Breast epithelium (tissue), 4 donors: Measurements from ENCODE around the gene MYO1D. TPM values are rescaled to one million over a fixed set of nuclear protein-coding genes. Genes with fewer than 3 reads are reported as not detected.

Source experiments
- DNase-seq, 2 donors: peaks; one replicate each; pipeline ENCODE4 v3.0.0-alpha.2; 2019; ENCODE audit warnings: low spot score in 2 of 2
- H3K27ac ChIP-seq, 2 donors: fragments of 200-600 bp; sonication (generic) in 1 of 2; one replicate each; pipeline ENCODE4 v1.5.1; 2016 to 2019; ENCODE audit warnings: mild to moderate bottlenecking in 1 of 2
- H3K27me3 ChIP-seq, 2 donors: fragments of 200-600 bp; sonication (generic) in 1 of 2; one replicate each; pipeline versions ENCODE4 v1.5.1 to v1.6.0; 2017 to 2019; ENCODE audit warnings: control low read depth in 1 of 2, mild to moderate bottlenecking in 1 of 2
- H3K36me3 ChIP-seq: fragments of 200-600 bp; one replicate; pipeline ENCODE4 v1.5.1; 2019
- H3K4me1 ChIP-seq, 2 donors: fragments of 200-600 bp; sonication (generic); one replicate each; pipeline ENCODE4 v1.5.1; 2016 to 2019; ENCODE audit warnings: control low read depth in 1 of 2
- H3K4me3 ChIP-seq, 3 donors: fragments of 200-600 bp; sonication (generic); 1 replicate in 2 of 3; 2 replicates in 1 of 3; pipeline ENCODE4 v1.5.1; 2016 to 2019; ENCODE audit warnings: mild to moderate bottlenecking in 3 of 3, moderate library complexity in 2 of 3
- H3K9me3 ChIP-seq, 2 donors: fragments of 200-600 bp; sonication (generic) in 1 of 2; one replicate each; pipeline ENCODE4 v1.5.1; 2016 to 2019; ENCODE audit warnings: control low read depth in 1 of 2
- CTCF ChIP-seq, 3 donors: fragments of 450-650 bp; IDR thresholded peaks; one replicate each; pipeline ENCODE4 v1.5.1; 2016 to 2017; ENCODE audit warnings: antibody characterized with exemption in 3 of 3, mild to moderate bottlenecking in 3 of 3, moderate library complexity in 3 of 3
- POLR2A ChIP-seq: fragments of 450-650 bp; IDR thresholded peaks from one replicate; pipeline ENCODE4 v1.6.1; 2016; ENCODE audit warnings: antibody characterized with exemption, mild to moderate bottlenecking, moderate library complexity
- POLR2AphosphoS5 ChIP-seq, 3 donors: sonication (generic); formaldehyde crosslinking; IDR thresholded peaks; one replicate each; pipeline ENCODE4 v1.6.1; 2017; ENCODE audit warnings: antibody characterized with exemption in 3 of 3
- intact Hi-C: fragments of 100-400 bp; cut with DNase I; formaldehyde crosslinking; loops from one replicate; pipeline ENCODE4 v1.15.1; 2023; ENCODE audit warnings: low total_unique reads
- total RNA-seq, 3 donors: library from RNA; depleted of rRNA; stranded (reverse); fragments of >200 nt; gene quantifications; one replicate each; pipeline ENCODE4 v1.1.0, GENCODE V29; 2016

Gene MYO1D
- total RNA-seq, 3 donors from 2014 or later, result 54.4 to 114 (median 76.7) TPM

GRCh38 chr17:32484041-32484461, 392.9 kb downstream of the MYO1D start:
- peaks cover 12% of the 10 kb centered on the region for H3K36me3 ChIP-seq
- intact Hi-C loops, result no loop called here
- peaks cover 0 to 10% of the 10 kb centered on the region in 2 donors for H3K4me1 ChIP-seq
- no peak overlapping the region for H3K4me3 ChIP-seq
- TF ChIP-seq CTCF (IDR thresholded peaks at IDR 0.05) (no peak), POLR2AphosphoS5 (IDR thresholded peaks at IDR 0.05) (no peak), POLR2A (no peak)
- H3K9me3 ChIP-seq, result no peaks in the 10 kb centered on the region
- H3K27me3 ChIP-seq, result no peaks in the 10 kb centered on the region
- peak overlapping the region in 1 of 2 donors; percentile 14 for H3K27ac ChIP-seq
- DNase-seq, result no peak

- TF ChIP-seq POLR2AphosphoS5 (IDR thresholded peaks at IDR 0.05) (peak in 2 of 3 donors; percentile 16 to 61), POLR2A (no peak), CTCF (IDR thresholded peaks at IDR 0.05) (peak in 2 of 3 donors; percentile 51 to 64)
- peak in 1 of 2 donors; percentile 33 for DNase-seq
- intact Hi-C loops, result no loop called here
These were observed 393.4 kb downstream of the MYO1D start for GRCh38 chr17:32483451-32484019.

GRCh38 chr17:32482568-32483320, 394.2 kb downstream of the MYO1D start:
- H3K27ac ChIP-seq, result no peak overlapping the region

More at GRCh38 chr17:32483451-32484019, 393.4 kb downstream of the MYO1D start:
- H3K4me1 ChIP-seq, result peaks cover 0 to 10% of the 10 kb centered on the region in 2 donors
- no peak overlapping the region for H3K4me3 ChIP-seq
- H3K9me3 ChIP-seq, result no peaks in the 10 kb centered on the region
- H3K36me3 ChIP-seq, result peaks cover 12% of the 10 kb centered on the region
- no peaks in the 10 kb centered on the region for H3K27me3 ChIP-seq
- peak overlapping the region in 1 of 2 donors; percentile 14 for H3K27ac ChIP-seq

GRCh38 chr17:32481193-32481592, 395.7 kb downstream of the MYO1D start:
- DNase-seq, result no peak
- no peak overlapping the region for H3K27ac ChIP-seq
- no peak for TF ChIP-seq CTCF (IDR thresholded peaks at IDR 0.05)
- TF ChIP-seq POLR2AphosphoS5 (IDR thresholded peaks at IDR 0.05), result no peak
- TF ChIP-seq POLR2A, result no peak
- peaks cover 15% of the 10 kb centered on the region for H3K36me3 ChIP-seq
- H3K4me3 ChIP-seq, result no peak overlapping the region
- no peaks in the 10 kb centered on the region for H3K27me3 ChIP-seq
- intact Hi-C loops, result no loop called here
- H3K9me3 ChIP-seq, result no peaks in the 10 kb centered on the region
- peaks cover 0 to 10% of the 10 kb centered on the region in 2 donors for H3K4me1 ChIP-seq

More at GRCh38 chr17:32482568-32483320, 394.2 kb downstream of the MYO1D start:
- Histone ChIP-seq H3K4me3 (no peak overlapping the region), H3K27me3 (no peaks in the 10 kb centered on the region), H3K4me1 (peaks cover 0 to 10% of the 10 kb centered on the region in 2 donors), H3K36me3 (peaks cover 12% of the 10 kb centered on the region), H3K9me3 (no peaks in the 10 kb centered on the region)
- no peak for TF ChIP-seq POLR2A
- no peak for TF ChIP-seq CTCF (IDR thresholded peaks at IDR 0.05)
- no peak for TF ChIP-seq POLR2AphosphoS5 (IDR thresholded peaks at IDR 0.05)
- no peak for DNase-seq
- intact Hi-C loops, result no loop called here

GRCh38 chr17:32479074-32479617, 397.8 kb downstream of the MYO1D start:
- Histone ChIP-seq H3K27ac (no peak overlapping the region), H3K36me3 (peaks cover 16% of the 10 kb centered on the region), H3K9me3 (no peaks in the 10 kb centered on the region), H3K4me1 (peaks cover 0 to 4% of the 10 kb centered on the region in 2 donors), H3K4me3 (no peak overlapping the region), H3K27me3 (no peaks in the 10 kb centered on the region)
- DNase-seq, result no peak
- TF ChIP-seq CTCF (IDR thresholded peaks at IDR 0.05) (no peak), POLR2AphosphoS5 (IDR thresholded peaks at IDR 0.05) (no peak), POLR2A (no peak)
- intact Hi-C loops, result no loop called here
